Measurements from ENCODE around the gene DDX31. TPM values are rescaled to one million over a fixed set of nuclear protein-coding genes. Genes with fewer than 3 reads are reported as not detected.

The DDX31 gene
- total RNA-seq, 1 donor from 2014 or later, result 15.4 TPM

DNA sequence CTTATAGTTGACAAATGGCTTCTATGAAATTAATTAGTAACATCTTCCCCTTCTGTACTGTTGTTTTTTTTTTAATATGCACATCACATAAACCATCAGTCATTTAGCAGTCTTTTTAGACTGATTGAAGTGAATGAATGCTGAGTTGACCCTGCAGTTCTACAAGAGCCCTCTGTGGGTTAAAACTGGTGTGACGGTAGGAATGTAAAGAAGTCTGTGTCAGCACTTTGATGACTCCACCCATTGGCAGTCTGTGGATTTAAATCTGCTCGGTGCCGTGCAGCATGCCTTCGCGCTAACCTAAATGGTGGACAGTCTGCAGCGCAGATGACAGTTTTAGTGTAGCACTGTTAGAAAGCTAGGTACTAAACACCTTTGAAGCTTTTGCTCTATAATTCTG, 3.6 kb upstream of the DDX31 start:
- peak; percentile 70 for DNase-seq (ENCODE audit: low spot score)

DNA sequence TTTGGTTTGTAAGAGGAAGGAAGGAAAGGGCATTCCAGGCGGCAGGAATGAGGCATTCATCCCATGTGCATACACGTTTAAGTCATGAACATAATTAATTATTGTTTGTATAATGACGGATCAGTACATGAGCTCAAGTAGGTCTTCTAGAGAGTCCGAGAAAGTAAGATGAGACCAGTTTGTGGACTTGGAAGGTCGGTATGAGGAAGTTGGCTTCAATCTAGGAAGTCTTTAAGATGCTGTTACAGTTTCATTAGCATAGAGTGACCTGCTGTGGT, 2.6 kb upstream of the DDX31 start:
- no peak for DNase-seq (ENCODE audit: low spot score)

- DNase-seq (ENCODE audit: low spot score), result no peak
Measured at GRCh38 chr9:132671620-132672412, 2.0 kb upstream of the DDX31 start.

DNA sequence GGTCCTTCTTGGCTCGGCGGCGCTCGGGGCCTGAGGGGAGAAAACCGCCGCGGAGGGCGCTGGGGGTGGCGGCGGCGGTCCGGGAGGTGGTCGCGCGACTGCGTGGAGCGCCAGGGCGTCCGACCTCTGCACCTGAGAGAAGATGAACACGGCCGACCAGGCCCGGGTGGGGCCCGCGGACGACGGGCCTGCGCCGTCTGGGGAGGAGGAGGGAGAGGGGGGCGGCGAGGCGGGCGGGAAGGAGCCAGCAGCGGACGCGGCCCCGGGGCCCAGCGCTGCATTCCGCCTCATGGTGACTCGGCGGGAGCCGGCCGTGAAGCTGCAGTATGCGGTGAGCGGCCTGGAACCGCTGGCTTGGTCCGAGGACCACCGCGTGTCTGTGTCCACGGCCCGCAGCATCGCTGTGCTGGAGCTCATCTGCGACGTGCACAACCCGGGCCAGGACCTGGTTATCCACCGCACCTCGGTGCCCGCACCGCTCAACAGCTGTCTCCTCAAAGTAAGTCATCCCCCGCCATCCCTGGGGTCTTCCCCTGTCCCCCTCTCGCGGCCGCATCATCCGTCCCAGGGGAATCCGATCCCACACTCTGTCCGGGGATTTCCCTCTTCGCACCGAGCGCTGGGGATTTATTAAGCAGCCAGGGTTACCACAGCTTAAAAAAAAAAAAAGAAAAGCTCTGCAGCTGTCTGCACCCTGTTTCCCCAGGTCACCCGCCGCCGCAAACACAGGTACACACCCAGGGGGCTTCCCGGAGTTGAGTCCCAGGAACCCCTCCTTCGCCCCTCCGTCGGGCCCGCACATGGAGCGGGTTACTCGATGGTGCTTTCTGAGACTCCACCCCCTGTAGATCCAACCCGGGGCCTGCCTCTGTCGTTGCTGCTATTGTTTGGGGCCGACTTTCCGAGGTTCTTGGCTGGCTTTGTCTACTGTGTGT, 941 bp upstream of the DDX31 start, which contains the start of gene GTF3C4:
GTF3C4 (plus strand) TSS at position 8 of the 935 bp plus-strand sequence; CDS start at position 143, 135 bp downstream.
- DNase-seq (ENCODE audit: low spot score), result peak; percentile 21

GRCh38 chr9:132669319-132669697, 475 bp downstream of the DDX31 start:
- peak; percentile 76 for DNase-seq (ENCODE audit: low spot score)

- no peak for DNase-seq (ENCODE audit: low spot score)
Measured at GRCh38 chr9:132663851-132664250, 5.9 kb downstream of the DDX31 start.

DNA sequence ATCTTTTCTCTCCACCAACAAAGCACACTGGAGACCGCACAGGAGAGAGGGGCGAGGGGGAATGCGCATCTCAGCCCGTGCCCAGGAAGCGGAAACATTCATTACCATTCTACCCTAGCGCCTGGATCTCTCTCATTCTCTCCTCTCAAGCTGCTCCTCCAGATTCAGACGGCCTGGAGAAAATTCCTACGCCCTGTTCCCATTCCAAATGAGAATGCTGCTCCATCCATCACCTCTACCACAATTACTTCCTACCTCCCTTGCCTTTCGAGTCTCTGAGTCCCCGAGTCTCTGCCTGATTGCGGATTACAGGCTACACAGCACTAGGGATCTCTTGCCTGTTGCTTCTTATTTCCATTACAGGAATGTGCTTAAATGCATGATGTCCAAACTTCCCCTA, 6.7 kb downstream of the DDX31 start:
- DNase-seq (ENCODE audit: low spot score), result no peak

- no peak for DNase-seq (ENCODE audit: low spot score)
Measured at GRCh38 chr9:132662152-132662945, 7.4 kb downstream of the DDX31 start.

DNA sequence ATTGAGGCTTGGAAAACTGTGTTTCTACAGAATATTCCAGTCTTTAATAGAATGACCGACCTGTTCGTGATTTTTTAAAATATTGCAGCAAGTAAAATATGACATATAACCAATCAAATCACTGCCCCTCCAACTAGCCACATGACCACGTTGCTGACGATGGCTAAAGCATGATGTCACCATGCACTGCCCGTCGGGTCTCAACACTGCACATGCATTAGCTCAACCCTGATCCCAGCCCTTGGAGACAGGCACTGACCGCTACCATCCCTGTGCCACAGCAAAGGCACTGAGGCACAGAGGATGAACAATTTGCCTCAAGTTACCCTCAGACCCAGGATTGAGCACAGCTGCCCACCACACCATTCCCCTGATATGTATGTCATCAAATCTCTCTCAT, 13.5 kb downstream of the DDX31 start:
- no peak for DNase-seq (ENCODE audit: low spot score)

DNA sequence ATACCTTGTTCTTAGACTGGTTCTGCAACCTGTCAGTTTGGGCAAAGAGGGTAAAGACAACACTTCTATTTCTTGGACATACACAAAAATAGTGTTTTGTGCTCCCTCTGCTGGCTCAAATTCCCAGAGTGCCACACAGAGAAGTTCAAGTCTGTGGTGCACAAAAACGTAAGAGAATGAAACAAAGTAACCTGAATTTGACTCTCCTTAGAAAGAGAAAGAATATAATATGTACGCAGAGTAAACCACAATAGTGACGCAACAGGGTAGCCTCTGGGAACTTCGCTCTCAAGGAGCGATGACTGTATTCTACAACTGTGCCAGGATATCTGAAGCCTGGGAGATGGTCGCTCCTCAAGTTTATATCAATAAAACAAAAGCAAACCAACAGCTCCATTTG, 18.5 kb downstream of the DDX31 start:
- peak; percentile 54 for DNase-seq (ENCODE audit: low spot score)

GRCh38 chr9:132648685-132649084, 21.1 kb downstream of the DDX31 start:
- no peak for DNase-seq (ENCODE audit: low spot score)

DNA sequence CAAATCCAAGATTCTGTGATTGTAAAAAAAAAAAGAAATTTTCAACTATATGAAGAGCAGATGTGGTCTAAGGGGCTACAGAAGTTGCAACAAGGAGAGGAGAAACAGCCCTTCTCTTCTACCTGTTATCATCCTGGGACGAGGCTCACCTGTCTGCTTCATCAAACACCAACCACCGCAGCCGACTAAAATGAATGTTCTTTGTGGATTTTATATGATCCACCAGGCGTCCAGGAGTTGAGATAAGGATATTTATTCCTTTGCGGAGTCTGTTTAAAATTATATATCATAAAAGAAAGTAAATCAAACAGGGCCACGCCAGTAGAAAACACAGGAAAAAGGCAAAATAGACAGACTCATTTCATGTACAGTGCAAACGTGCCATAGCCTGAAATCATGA, 21.5 kb downstream of the DDX31 start:
- no peak for DNase-seq (ENCODE audit: low spot score)

DNA sequence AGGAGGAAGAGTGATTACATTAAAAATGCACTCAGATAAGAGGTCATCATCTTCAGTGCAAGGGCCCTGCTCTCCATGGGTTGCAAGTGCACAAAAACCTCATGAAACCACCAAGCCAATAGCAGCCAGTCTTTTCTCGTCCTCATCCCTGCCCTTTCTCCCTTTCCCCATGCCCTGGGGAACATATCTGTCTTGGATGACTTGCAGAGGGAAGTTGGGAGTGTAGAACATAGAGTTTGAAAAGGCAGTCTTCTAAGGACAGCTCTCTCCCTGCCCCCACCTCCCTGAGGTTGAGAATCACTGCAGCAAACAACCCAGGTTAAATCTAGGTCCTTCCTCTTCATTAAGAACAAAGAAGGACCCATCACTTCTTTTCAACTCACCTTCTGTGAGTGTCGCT, 22.0 kb downstream of the DDX31 start:
- DNase-seq (ENCODE audit: low spot score), result no peak

- peak; percentile 62 for DNase-seq (ENCODE audit: low spot score)
Measured at GRCh38 chr9:132647355-132647754, 22.4 kb downstream of the DDX31 start.

DNA sequence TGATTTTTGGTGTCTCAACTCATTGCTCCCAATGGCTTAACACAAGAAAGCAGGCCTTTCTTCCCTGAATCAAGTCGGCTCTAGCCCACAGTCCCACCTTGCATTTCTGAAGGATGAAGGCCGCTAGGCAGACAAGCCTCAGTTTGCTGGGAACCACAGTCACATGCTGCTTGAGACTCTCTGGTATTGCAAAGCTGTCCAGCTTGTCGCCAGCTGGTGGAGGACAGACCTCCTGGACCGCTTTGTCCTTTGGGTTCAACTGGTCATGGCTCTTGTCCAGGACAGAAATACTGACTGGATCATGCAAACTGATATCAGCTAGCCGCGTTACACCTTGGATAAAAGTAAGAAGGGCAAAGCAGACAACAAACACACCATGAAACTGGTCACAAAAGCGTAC, 23.1 kb downstream of the DDX31 start:
- no peak for DNase-seq (ENCODE audit: low spot score)

GRCh38 chr9:132645711-132646110, 24.1 kb downstream of the DDX31 start:
- no peak for DNase-seq (ENCODE audit: low spot score)

DNA sequence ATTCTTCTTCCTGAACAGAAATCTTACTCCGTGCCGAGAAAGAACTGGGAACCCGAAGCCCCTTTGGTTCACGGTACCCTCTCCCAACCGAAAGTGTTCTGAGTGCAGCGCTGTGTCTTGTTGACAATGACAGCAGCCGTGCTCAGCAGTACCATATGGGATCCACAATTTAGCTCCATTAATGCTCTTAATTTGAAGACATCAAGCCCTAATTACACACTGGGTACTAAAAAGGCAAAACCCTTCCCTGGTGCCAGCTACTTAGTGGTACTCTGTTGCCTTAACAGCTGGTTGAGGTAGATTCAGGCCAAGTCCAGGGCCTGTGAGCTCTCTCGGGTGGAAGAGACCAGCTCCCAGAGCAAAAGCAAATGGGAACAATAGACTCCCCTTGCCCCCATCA, 24.5 kb downstream of the DDX31 start:
- no peak for DNase-seq (ENCODE audit: low spot score)

DNA sequence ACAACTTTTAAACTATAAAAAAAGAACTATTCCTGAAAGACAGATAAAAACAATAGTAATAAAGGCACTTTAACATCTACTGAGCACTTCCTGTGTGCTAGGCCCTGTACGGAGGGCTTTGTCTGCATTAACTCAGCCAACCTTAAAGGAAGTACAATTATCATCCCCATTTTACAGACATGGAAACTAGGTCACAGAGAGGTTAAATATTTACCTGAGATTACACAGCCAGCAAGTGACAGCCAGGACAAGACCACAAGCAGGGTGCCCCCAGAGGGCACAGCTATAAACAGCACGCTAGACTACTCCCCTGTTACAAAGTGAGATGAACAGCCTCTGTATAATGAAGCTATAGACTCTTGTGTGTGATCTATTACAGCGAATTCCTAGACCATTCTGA, 25.5 kb downstream of the DDX31 start:
- DNase-seq (ENCODE audit: low spot score), result no peak

DNA sequence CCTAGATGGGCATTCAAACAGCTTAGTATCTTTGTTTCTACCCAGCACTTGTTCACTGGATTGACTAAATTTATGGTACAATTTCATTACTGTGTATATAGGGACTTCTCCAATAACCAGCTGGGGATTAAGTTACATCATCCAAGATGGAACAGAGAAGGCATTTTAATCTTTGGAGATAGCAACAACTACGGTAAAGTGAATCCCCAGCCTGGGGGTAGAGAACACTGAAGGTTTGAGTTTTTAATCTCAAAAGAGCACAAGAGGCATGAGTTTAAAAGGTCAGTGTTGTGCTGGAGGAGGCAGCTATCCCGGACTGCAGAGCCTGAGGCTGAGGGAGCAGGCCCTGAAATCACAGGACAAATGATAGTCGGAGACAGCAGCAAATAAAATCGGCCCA, 28.6 kb downstream of the DDX31 start:
- no peak for DNase-seq (ENCODE audit: low spot score)

DNA sequence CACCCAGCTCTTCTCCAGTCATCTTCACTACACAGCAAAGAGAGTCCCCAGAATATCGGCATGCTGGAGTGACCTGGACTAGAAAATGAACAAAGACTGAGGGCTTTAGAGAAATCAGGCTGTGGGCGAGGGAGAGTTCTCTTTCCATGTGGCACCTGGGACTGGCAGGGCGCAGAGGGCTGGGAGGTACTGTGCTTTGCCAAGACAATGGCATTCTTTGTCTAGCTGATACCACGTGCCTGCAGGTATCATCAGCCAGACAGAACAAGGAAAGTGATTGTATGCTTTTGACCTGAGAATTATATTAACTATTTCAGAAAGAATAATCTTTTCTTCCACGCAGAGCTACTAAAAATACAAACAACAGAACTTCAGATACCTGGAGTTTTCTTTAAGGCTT, 30.5 kb downstream of the DDX31 start:
- DNase-seq (ENCODE audit: low spot score), result no peak

GRCh38 chr9:132638240-132638639, 31.5 kb downstream of the DDX31 start:
- DNase-seq (ENCODE audit: low spot score), result no peak

GRCh38 chr9:132637801-132638200, 32.0 kb downstream of the DDX31 start:
- no peak for DNase-seq (ENCODE audit: low spot score)

Measured in umbilical cord (tissue), 2 donors.